Vagina (tissue), 2 donors: ENCODE measurements around the gene TBX1.

Experiments
- CTCF ChIP-seq, 3 experiments: fragments of 450-650 bp in 2 of 3; fragments of 200-600 bp in 1 of 3; sonication (generic) in 1 of 3; IDR thresholded peaks; one replicate each; pipeline ENCODE4 v1.5.1; 2017 to 2019; ENCODE audit warnings: antibody characterized with exemption in 3 of 3, mild to moderate bottlenecking in 2 of 3, moderate library complexity in 2 of 3
- POLR2A ChIP-seq, 2 donors: fragments of 450-650 bp; IDR thresholded peaks; one replicate each; pipeline ENCODE4 v1.6.1; 2017; ENCODE audit warnings: antibody characterized with exemption in 2 of 2, mild to moderate bottlenecking in 2 of 2, moderate library complexity in 2 of 2

- TF ChIP-seq POLR2A (IDR thresholded peaks at IDR 0.05) (no peak), CTCF (IDR thresholded peaks at IDR 0.05) (no peak)
These were observed 56.0 kb downstream of the TBX1 start for GRCh38 chr22:19816372-19817119.
